ENCODE measurements around the gene LRP1B. TPM values are rescaled to one million over a fixed set of nuclear protein-coding genes. Genes with fewer than 3 reads are reported as not detected.

Gene LRP1B
- total and polyA plus RNA-seq, 2 of the 8 experiments (the other 6 are each of a cell fraction or from before 2014, with no cell fraction given) = 0.03 TPM; not detected in 1

DNA sequence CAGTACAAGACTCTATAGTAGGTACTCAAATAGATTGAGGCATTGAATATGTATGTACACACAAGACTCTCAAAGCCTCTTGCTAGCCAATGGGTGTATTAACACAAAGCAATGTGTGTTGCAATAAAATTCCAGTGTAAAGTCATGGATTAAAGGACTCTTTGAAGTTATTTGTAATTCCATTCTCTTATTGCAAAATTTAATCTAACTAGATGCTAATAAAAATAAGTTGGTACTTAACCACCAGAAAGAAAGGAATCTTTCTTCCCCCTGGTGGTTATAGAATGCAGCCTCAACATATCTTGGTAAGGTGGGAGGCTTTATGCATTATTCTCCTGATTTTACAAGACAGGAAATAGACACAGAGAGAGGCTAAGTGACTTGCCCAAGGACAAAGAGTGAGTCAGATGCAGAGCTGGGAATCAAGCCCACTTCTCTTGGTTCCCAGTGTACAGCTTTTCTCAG is 18.0 kb downstream of the LRP1B start:
- Histone ChIP-seq H4K91ac (replicated peaks; ENCODE audit: insufficient read length, low read length) (no peak overlapping the region), H3K79me2 (ENCODE audit: control insufficient read depth in 1 of 2, insufficient read depth in 2 of 2, low read length in 2 of 2) (no peaks in the 10 kb centered on the region), H3K14ac (ENCODE audit: insufficient read length) (no peak overlapping the region), H3K27me3 (replicated peaks in 1 of 4; ENCODE audit: control insufficient read depth in 3 of 4, extremely low read depth in 1 of 4, insufficient read depth in 3 of 4, low read length in 3 of 4) (no peaks in the 10 kb centered on the region), H2BK120ac (replicated peaks; ENCODE audit: low read depth, low read length) (no peak overlapping the region), H4K5ac (ENCODE audit: insufficient read length, low read depth, low read length) (no peak overlapping the region), H3K9ac (replicated peaks in 1 of 4; ENCODE audit: extremely low read depth in 1 of 4, low read depth in 3 of 4, low read length in 3 of 4) (no peak overlapping the region), H3K4me2 (ENCODE audit: insufficient read depth in 1 of 2, low read depth in 2 of 2, low read length in 2 of 2) (no peak overlapping the region), H2AK5ac (ENCODE audit: low read depth, low read length) (no peak overlapping the region), H2BK15ac (ENCODE audit: low read length) (no peak overlapping the region), H3K23ac (ENCODE audit: insufficient read length) (no peak overlapping the region), H3K23me2 (ENCODE audit: low read depth, low read length) (no peaks in the 10 kb centered on the region), H2BK12ac (ENCODE audit: low read depth, low read length) (no peak overlapping the region), H4K20me1 (replicated peaks in 1 of 2; ENCODE audit: control insufficient read depth in 1 of 2, insufficient read depth in 2 of 2, low read length in 2 of 2) (no peaks in the 10 kb centered on the region), H3K56ac (replicated peaks; ENCODE audit: insufficient read length, low read depth, low read length) (no peak overlapping the region), H2AFZ (ENCODE audit: low read length) (no peak overlapping the region), H3K27ac (ENCODE audit: low read depth, low read length) (no peak overlapping the region), H4K8ac (ENCODE audit: extremely low read depth, insufficient read depth, low read length) (no peak overlapping the region), H3K18ac (ENCODE audit: extremely low read depth, low read length) (no peak overlapping the region), H3K4me3 (ENCODE audit: extremely low read depth in 1 of 4, insufficient read depth in 2 of 4, low read depth in 3 of 4, low read length in 4 of 4) (no peak overlapping the region), H2BK5ac (ENCODE audit: low read depth, low read length) (no peak overlapping the region), H3K4ac (replicated peaks; ENCODE audit: insufficient read length, low read depth, low read length) (no peak overlapping the region), H3K9me3 (ENCODE audit: insufficient read depth in 2 of 2, low read depth in 1 of 2, low read length in 1 of 2) (no peaks in the 10 kb centered on the region), H3K4me1 (replicated peaks in 1 of 4; ENCODE audit: control insufficient read depth in 3 of 4, insufficient read depth in 4 of 4, low read length in 3 of 4) (no peaks in the 10 kb centered on the region), H2BK20ac (ENCODE audit: low read length) (no peak overlapping the region), H3K36me3 (ENCODE audit: control insufficient read depth in 2 of 4, insufficient read depth in 4 of 4, low read length in 3 of 4) (no peaks in the 10 kb centered on the region), H3K79me1 (ENCODE audit: low read depth, low read length) (no peaks in the 10 kb centered on the region)
- CTCF ChIA-PET (ENCODE audit: partially characterized antibody) = no interaction called here
- no peak for FAIRE-seq
- no peak for DNase-seq (ENCODE audit: low read depth in 1 of 2, low spot score in 2 of 2)
- POLR2A ChIA-PET (ENCODE audit: partially characterized antibody) = no interaction called here
- TF ChIP-seq SP4 (IDR thresholded peaks at IDR 0.05; ENCODE audit: low read length) (no peak), SIN3A (conservative IDR thresholded peaks at IDR 0.05 in 1 of 2, IDR thresholded peaks at IDR 0.05 in 1 of 2; ENCODE audit: low read depth in 1 of 2, low read length in 2 of 2) (no peak)
- TF ChIP-seq, protein P1, sequence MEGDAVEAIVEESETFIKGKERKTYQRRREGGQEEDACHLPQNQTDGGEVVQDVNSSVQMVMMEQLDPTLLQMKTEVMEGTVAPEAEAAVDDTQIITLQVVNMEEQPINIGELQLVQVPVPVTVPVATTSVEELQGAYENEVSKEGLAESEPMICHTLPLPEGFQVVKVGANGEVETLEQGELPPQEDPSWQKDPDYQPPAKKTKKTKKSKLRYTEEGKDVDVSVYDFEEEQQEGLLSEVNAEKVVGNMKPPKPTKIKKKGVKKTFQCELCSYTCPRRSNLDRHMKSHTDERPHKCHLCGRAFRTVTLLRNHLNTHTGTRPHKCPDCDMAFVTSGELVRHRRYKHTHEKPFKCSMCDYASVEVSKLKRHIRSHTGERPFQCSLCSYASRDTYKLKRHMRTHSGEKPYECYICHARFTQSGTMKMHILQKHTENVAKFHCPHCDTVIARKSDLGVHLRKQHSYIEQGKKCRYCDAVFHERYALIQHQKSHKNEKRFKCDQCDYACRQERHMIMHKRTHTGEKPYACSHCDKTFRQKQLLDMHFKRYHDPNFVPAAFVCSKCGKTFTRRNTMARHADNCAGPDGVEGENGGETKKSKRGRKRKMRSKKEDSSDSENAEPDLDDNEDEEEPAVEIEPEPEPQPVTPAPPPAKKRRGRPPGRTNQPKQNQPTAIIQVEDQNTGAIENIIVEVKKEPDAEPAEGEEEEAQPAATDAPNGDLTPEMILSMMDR (IDR thresholded peaks at IDR 0.05; ENCODE audit: control extremely low read depth in 1 of 3, insufficient read depth in 1 of 3, low read depth in 1 of 3, low read length in 3 of 3) = peak in 1 of 3 experiments; percentile 12; a peak in 1 of 4 replicates

Measured in H1 (cell line).